NCI-H2196 treated with DMSO at 0.1 percent for 48 hours (cell line): ENCODE measurements around the gene SHOC2.

Experiments
- DNase-seq: peaks from one replicate; lab custom pipeline; 2025; ENCODE audit not compliant: unreplicated experiment; lab: John Stamatoyannopoulos, UW

SHOC2 gene

DNA sequence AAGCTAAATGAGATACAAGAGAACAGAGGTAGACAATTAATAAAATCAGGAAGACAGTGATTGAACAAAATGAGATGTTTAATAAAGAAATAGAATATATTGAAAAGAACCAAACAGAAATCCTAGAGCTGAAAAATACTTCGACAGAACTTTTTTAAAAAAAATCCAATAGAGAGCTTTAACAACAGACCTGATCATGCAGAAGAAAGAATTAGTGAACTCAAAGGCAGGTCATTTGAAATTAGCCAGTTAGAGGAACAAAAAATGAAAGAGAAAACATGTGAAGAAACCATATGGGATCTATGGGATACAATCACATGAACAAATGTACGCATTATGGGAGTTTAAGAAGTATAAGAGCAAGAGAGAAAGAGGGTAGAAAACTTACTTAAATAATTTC, 120.1 kb downstream of the SHOC2 start:
- no peak for DNase-seq

DNA sequence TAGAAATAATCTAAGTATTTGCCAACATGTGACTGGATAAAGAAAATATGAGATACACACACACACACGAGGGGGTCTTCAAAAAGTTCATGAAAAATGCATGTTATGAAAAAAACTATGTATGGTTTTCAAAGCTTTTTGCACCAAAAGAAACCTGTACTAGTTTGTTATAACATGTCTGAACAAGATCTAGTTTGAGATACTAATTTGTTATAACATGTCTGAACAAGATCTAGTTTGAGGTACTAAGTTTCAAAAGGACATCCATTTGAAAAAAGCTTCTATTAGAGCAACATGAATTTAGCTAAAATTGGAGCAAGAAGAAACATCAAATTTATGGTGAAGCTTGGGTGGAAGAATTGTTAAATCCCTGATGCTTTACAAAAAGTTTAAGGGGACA, 137.6 kb downstream of the SHOC2 start:
- DNase-seq, result no peak
